ENCODE measurements around the gene ADAMTS10. TPM values are rescaled to one million over a fixed set of nuclear protein-coding genes. Genes with fewer than 3 reads are reported as not detected.
"Not testable (repeated sequence)": the region's sequence is repeated elsewhere in the genome, so short reads cannot be mapped to it uniquely, and the experiment has no call there.

The ADAMTS10 gene
- polyA plus RNA-seq, 1 donor from 2014 or later = not detected

GRCh38 chr19:8571006-8571411, 39.5 kb downstream of the ADAMTS10 start:
- Mint-ChIP-seq H3K36me3 (peaks cover 11% of the 10 kb centered on the region), H3K4me1 (peaks cover 22 to 60% (median 52%) of the 10 kb centered on the region in 3 donors), H3K9me3 (peaks cover 0 to 4% (median 0%) of the 10 kb centered on the region in 3 donors), H3K27ac (peak overlapping the region; percentile 16 to 89 (median 88)), H3K27me3 (no peaks in the 10 kb centered on the region), H3K4me3 (peak overlapping the region; percentile 58 to 88 (median 84))

DNA sequence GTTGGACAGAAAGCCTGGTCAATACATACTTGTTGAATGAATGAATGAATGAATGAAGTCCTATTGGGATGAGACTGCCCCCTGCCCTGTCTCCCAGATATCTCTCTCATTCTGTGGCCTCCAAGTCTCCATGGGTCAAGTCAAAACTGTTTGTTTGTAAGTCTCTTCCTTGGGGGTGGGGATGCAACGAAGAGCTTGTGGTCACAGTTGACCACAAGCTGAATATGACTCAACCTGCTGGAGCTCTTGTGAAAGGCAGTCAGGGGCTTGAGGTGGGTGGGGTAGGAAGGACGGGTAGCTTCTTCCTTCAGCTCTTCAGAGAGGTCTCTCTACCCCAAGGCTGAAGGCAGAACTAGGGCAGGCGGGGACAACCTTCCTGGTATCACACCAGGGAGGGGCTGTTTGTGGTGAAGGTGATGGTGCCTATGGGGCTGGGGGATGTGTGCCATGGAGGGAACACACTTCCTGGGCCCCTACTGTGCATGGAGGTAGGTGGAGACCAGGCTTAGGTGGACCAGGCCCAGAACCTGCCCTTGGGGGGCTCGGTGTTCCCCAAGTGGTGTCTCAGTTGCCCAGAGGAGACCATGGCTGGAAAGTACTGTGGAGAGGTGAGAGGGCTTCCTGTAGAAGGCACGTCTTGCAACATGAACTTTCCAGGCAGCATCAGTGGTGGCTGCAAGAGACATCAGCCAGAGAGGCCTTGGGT, 41.3 kb downstream of the ADAMTS10 start:
- peaks cover 9% of the 10 kb centered on the region for H3K36me3 Mint-ChIP-seq
- peaks cover 17 to 51% (median 49%) of the 10 kb centered on the region in 3 donors for H3K4me1 Mint-ChIP-seq
- peaks cover 0 to 4% (median 0%) of the 10 kb centered on the region in 3 donors for H3K9me3 Mint-ChIP-seq
- H3K27me3 Mint-ChIP-seq = no peaks in the 10 kb centered on the region
- H3K27ac Mint-ChIP-seq = peak overlapping the region; percentile 16 to 92 (median 76)
- peak overlapping the region; percentile 22 to 83 (median 68) for H3K4me3 Mint-ChIP-seq

- peak overlapping the region in 1 of 3 donors; percentile 58 for H3K27ac Mint-ChIP-seq
- H3K9me3 Mint-ChIP-seq = no peaks in the 10 kb centered on the region
- H3K4me1 Mint-ChIP-seq = peaks cover 12 to 43% (median 36%) of the 10 kb centered on the region in 3 donors
- no peak overlapping the region for H3K4me3 Mint-ChIP-seq
- peaks cover 4% of the 10 kb centered on the region for H3K36me3 Mint-ChIP-seq
- no peaks in the 10 kb centered on the region for H3K27me3 Mint-ChIP-seq
Measured at GRCh38 chr19:8567522-8568172, 42.9 kb downstream of the ADAMTS10 start.

DNA sequence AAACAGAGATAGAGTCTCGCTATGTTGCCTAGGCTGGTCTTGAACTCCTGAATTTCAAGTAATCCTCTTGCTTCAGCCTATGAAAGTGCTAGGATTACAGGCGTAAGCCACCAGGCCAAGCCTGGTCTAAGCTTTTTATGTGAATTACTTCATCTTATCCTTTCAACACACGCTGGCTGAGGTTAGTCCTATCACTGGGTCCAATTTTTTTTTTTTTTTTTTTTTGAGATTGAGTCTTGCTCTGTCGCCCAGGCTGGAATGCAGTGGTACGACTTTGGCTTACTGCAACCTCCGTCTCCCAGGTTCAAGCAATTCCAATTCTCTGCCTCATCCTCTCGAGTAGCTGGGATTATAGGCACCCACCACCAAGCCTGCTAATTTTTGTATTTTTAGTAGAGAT, 43.7 kb downstream of the ADAMTS10 start:
- H3K27me3 Mint-ChIP-seq = no peaks in the 10 kb centered on the region
- no peaks in the 10 kb centered on the region for H3K9me3 Mint-ChIP-seq
- H3K27ac Mint-ChIP-seq = no peak overlapping the region
- no peak overlapping the region for H3K4me3 Mint-ChIP-seq
- H3K4me1 Mint-ChIP-seq = peaks cover 12 to 35% (median 30%) of the 10 kb centered on the region in 3 donors
- H3K36me3 Mint-ChIP-seq = peaks cover 4% of the 10 kb centered on the region

DNA sequence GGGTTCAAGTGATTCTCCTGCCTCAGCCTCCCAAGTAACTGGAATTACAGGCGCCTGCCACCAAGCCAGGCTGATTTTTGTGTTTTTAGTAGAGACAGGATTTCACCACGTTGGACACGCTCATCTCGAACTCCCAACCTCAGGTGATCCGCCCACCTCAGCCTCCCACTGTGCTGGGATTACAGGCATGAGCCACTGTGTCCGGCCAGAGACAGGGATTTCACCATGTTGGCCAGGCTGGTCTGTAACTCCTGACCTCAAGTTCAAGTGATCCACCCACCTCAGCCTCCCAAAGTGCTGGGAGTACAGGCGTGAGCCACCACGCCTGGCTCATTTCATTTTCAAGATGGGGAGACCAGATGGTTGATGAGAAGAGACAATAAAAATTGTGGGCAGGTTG, 45.6 kb downstream of the ADAMTS10 start:
- peaks cover 5 to 22% (median 21%) of the 10 kb centered on the region in 3 donors for H3K4me1 Mint-ChIP-seq
- not testable (repeated sequence) for H3K9me3 Mint-ChIP-seq, H3K27ac Mint-ChIP-seq, H3K36me3 Mint-ChIP-seq, H3K27me3 Mint-ChIP-seq
- peak overlapping the region in 1 of 4 donors; percentile 57 for H3K4me3 Mint-ChIP-seq

DNA sequence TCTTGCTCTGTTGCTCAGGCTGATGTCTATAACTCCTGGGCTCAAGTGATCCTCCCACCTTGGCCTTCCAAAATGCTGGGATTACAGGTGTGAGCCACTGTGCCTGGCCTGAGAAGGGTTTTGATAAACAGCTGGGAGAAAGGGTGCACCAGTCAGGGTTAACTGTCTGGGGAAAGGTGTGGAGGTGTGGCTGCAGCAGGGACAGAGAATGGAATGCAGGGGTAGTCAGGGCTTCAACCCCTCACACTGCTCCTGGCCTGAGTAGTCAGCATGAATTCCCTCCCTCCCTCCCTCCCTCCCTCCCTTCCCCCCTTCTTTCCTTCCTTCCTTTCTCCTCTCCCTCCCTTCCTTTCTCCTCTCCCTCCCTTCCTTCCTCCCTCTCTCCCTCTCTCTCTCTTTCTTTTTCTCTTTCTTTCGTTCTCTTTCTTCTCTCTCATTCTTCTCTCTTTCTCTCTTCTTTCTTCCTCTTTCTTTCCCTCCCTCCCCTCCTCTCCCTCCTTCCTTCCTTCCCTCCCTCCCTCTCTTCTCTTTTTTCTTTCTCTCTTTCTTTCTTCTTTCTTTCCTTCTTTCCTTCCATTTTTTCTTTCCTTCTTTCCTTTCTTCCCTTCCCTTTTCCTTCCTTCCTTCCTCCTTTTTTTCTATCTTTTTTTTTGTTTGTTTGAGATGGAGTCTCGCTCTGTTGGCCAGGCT, 49.3 kb downstream of the ADAMTS10 start:
- no peaks in the 10 kb centered on the region for H3K36me3 Mint-ChIP-seq
- H3K27me3 Mint-ChIP-seq = no peaks in the 10 kb centered on the region
- no peak overlapping the region for H3K4me3 Mint-ChIP-seq
- H3K27ac Mint-ChIP-seq = no peak overlapping the region
- peaks cover 5 to 16% (median 8%) of the 10 kb centered on the region in 3 donors for H3K4me1 Mint-ChIP-seq
- no peaks in the 10 kb centered on the region for H3K9me3 Mint-ChIP-seq

GRCh38 chr19:8558325-8558724, 52.2 kb downstream of the ADAMTS10 start:
- H3K27ac Mint-ChIP-seq = peak overlapping the region in 2 of 3 donors; percentile 62 to 82
- H3K4me1 Mint-ChIP-seq = peaks cover 4 to 9% (median 8%) of the 10 kb centered on the region in 3 donors
- H3K9me3 Mint-ChIP-seq = no peaks in the 10 kb centered on the region
- no peaks in the 10 kb centered on the region for H3K27me3 Mint-ChIP-seq
- peaks cover 4% of the 10 kb centered on the region for H3K36me3 Mint-ChIP-seq
- peak overlapping the region in 1 of 4 donors; percentile 28 for H3K4me3 Mint-ChIP-seq

- Mint-ChIP-seq H3K27me3 (no peaks in the 10 kb centered on the region), H3K4me3 (no peak overlapping the region), H3K27ac (peak overlapping the region in 1 of 3 donors; percentile 9), H3K9me3 (no peaks in the 10 kb centered on the region), H3K4me1 (peaks cover 4 to 9% (median 6%) of the 10 kb centered on the region in 3 donors), H3K36me3 (peaks cover 4% of the 10 kb centered on the region)
Measured at GRCh38 chr19:8557642-8558238, 52.8 kb downstream of the ADAMTS10 start.

- H3K4me3 Mint-ChIP-seq, H3K9me3 Mint-ChIP-seq, H3K27me3 Mint-ChIP-seq, H3K4me1 Mint-ChIP-seq, H3K27ac Mint-ChIP-seq, H3K36me3 Mint-ChIP-seq: not testable (repeated sequence)
Measured at GRCh38 chr19:8553729-8554128, 56.8 kb downstream of the ADAMTS10 start.

DNA sequence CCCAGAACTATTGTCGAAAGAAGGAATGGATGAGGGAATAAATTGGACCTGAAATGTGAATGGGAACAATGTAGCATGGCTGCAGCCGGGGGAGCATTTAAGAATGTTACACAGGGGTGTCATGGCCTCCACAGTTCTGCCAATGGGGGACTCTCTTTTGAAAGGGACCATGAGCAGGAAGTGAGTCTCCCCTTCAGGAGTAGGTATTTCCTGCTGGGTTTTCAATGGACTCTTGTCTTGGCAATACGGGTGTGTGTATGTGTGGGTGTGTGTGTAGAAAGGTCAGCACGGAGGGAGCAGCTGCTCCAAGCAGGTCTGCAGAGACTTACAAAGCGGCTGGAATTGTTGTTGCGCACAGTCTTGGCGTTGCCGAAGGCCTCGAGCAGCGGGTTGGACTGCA, 57.7 kb downstream of the ADAMTS10 start:
- Mint-ChIP-seq H3K36me3 (peaks cover 7% of the 10 kb centered on the region), H3K9me3 (no peaks in the 10 kb centered on the region), H3K27me3 (no peaks in the 10 kb centered on the region), H3K4me3 (no peak overlapping the region), H3K27ac (peak overlapping the region in 1 of 3 donors; percentile 59), H3K4me1 (peaks cover 0 to 4% (median 2%) of the 10 kb centered on the region in 3 donors)

- Mint-ChIP-seq H3K9me3 (no peaks in the 10 kb centered on the region), H3K27ac (no peak overlapping the region), H3K36me3 (peaks cover 12% of the 10 kb centered on the region), H3K27me3 (no peaks in the 10 kb centered on the region), H3K4me1 (peaks cover 0 to 4% (median 4%) of the 10 kb centered on the region in 3 donors), H3K4me3 (no peak overlapping the region)
Measured at GRCh38 chr19:8550070-8550469, 60.4 kb downstream of the ADAMTS10 start.

- peaks cover 6% of the 10 kb centered on the region for H3K36me3 Mint-ChIP-seq
Measured at GRCh38 chr19:8545743-8546142, 64.8 kb downstream of the ADAMTS10 start.

GRCh38 chr19:8544168-8544567, 66.3 kb downstream of the ADAMTS10 start:
- Mint-ChIP-seq H3K36me3 (peaks cover 4% of the 10 kb centered on the region), H3K27ac (no peak overlapping the region), H3K27me3 (no peaks in the 10 kb centered on the region), H3K4me3 (no peak overlapping the region), H3K9me3 (no peaks in the 10 kb centered on the region), H3K4me1 (peaks cover 0 to 6% (median 0%) of the 10 kb centered on the region in 3 donors)

More at GRCh38 chr19:8545743-8546142, 64.8 kb downstream of the ADAMTS10 start:
- no peak overlapping the region for H3K4me3 Mint-ChIP-seq
- H3K4me1 Mint-ChIP-seq = peaks cover 0 to 6% (median 0%) of the 10 kb centered on the region in 3 donors
- H3K9me3 Mint-ChIP-seq = no peaks in the 10 kb centered on the region
- no peak overlapping the region for H3K27ac Mint-ChIP-seq
- no peaks in the 10 kb centered on the region for H3K27me3 Mint-ChIP-seq

DNA sequence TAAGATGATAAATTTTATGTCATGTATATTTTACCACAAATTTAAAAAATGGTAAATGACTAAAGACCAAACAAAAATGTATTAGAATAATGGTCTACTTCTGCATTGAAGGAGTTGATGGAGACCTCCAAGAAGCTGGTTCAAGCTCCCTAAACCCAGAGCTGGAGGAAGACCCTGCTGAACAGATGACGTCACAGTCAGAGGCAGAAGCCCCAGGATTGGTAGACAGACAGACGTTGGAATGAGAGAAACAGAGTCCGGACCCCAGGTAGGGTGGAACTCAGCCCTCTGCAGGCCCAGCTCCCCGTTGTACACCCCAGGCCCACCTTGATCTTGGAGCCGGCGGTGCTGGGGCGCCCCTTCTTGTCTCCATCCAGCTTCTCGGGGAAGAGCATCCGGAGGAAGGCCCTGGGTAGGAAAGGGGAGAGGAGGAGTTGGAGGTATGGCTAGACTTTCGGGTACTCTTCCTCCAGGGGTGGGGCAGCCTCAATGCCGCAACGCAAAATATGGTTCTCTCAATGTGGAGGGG, 70.8 kb downstream of the ADAMTS10 start:
- peaks cover 0 to 2% (median 0%) of the 10 kb centered on the region in 3 donors for H3K4me1 Mint-ChIP-seq
- H3K4me3 Mint-ChIP-seq = no peak overlapping the region
- H3K36me3 Mint-ChIP-seq = peaks cover 11% of the 10 kb centered on the region
- no peak overlapping the region for H3K27ac Mint-ChIP-seq
- no peaks in the 10 kb centered on the region for H3K27me3 Mint-ChIP-seq
- H3K9me3 Mint-ChIP-seq = no peaks in the 10 kb centered on the region

All from IgD-negative memory B cell (primary cell).